Trophoblast cell (in vitro differentiated cells and primary cell): ENCODE data around the gene AQP11.

Source experiments
- DNase-seq, 2 donors: peaks; one replicate each; pipeline ENCODE4 v3.0.0-alpha.2; 2016
- H2AFZ ChIP-seq: 2 replicates; pipeline ENCODE4 v1.6.1; 2013; ENCODE audit warnings: low read length, moderate library complexity, mild to moderate bottlenecking; ENCODE audit not compliant: insufficient read depth, poor library complexity
- H2AK5ac ChIP-seq: 2 replicates; pipeline ENCODE4 v1.6.1; 2013; ENCODE audit warnings: mild to moderate bottlenecking, low read length
- H2BK120ac ChIP-seq: 2 replicates; pipeline ENCODE4 v1.6.1; 2013; ENCODE audit warnings: low read length, mild to moderate bottlenecking, moderate library complexity; ENCODE audit not compliant: insufficient read depth, poor library complexity
- H2BK12ac ChIP-seq: 2 replicates; pipeline ENCODE4 v1.6.1; 2013; ENCODE audit warnings: mild to moderate bottlenecking, low read length, moderate library complexity
- H2BK5ac ChIP-seq: 2 replicates; pipeline ENCODE4 v1.6.1; 2013; ENCODE audit warnings: low read length, low read depth, moderate library complexity, mild to moderate bottlenecking; ENCODE audit not compliant: poor library complexity
- H3K14ac ChIP-seq: 2 replicates; pipeline ENCODE4 v1.6.1; 2013; ENCODE audit warnings: mild to moderate bottlenecking, low read length
- H3K18ac ChIP-seq: 2 replicates; pipeline ENCODE4 v1.6.1; 2013; ENCODE audit warnings: mild to moderate bottlenecking, low read length
- H3K23ac ChIP-seq: 2 replicates; pipeline ENCODE4 v1.6.1; 2013; ENCODE audit warnings: low read length
- H3K27ac ChIP-seq: 2 replicates; pipeline ENCODE4 v1.5.1; 2013; ENCODE audit warnings: low read depth, mild to moderate bottlenecking, inconsistent platforms, low read length, moderate library complexity
- H3K27me3 ChIP-seq: 2 replicates; pipeline ENCODE4 v1.6.1; 2013; ENCODE audit warnings: inconsistent platforms, mild to moderate bottlenecking, low read length, moderate library complexity; ENCODE audit not compliant: insufficient read depth
- H3K36me3 ChIP-seq, 2 experiments: 1 replicate in 1 of 2; 2 replicates in 1 of 2; pipeline ENCODE4 v1.6.1; 2013; ENCODE audit warnings: low read length in 2 of 2, mild to moderate bottlenecking in 2 of 2, moderate library complexity in 1 of 2; ENCODE audit not compliant: insufficient read depth in 2 of 2, control insufficient read depth in 1 of 2
- H3K4ac ChIP-seq: 2 replicates; pipeline ENCODE4 v1.6.1; 2013; ENCODE audit warnings: low read depth, mild to moderate bottlenecking, low read length, moderate library complexity
- H3K4me1 ChIP-seq, 2 experiments: 1 replicate in 1 of 2; 2 replicates in 1 of 2; pipeline ENCODE4 v1.6.1; 2013; ENCODE audit warnings: low read length in 2 of 2, mild to moderate bottlenecking in 2 of 2, moderate library complexity in 1 of 2; ENCODE audit not compliant: insufficient read depth in 2 of 2, control insufficient read depth in 1 of 2
- H3K4me2 ChIP-seq: 2 replicates; pipeline ENCODE4 v1.6.1; 2013; ENCODE audit warnings: inconsistent platforms, mild to moderate bottlenecking, low read length, moderate library complexity
- H3K4me3 ChIP-seq: 2 replicates; pipeline ENCODE4 v1.5.1; 2013; ENCODE audit warnings: mild to moderate bottlenecking, low read depth, low read length, inconsistent platforms
- H3K79me1 ChIP-seq: one replicate; pipeline ENCODE4 v1.6.1; 2013; ENCODE audit warnings: low read length
- H3K79me2 ChIP-seq: 2 replicates; pipeline ENCODE4 v1.6.1; 2013; ENCODE audit warnings: low read length, mild to moderate bottlenecking; ENCODE audit not compliant: control insufficient read depth, insufficient read depth, poor library complexity
- H3K9ac ChIP-seq: 2 replicates; pipeline ENCODE4 v1.6.1; 2013; ENCODE audit warnings: mild to moderate bottlenecking, low read length
- H3K9me3 ChIP-seq: 2 replicates; pipeline ENCODE4 v1.6.1; 2013; ENCODE audit warnings: low read depth, mild to moderate bottlenecking, control low read depth, inconsistent platforms, low read length; ENCODE audit not compliant: insufficient read depth
- H4K12ac ChIP-seq: 2 replicates; pipeline ENCODE4 v1.6.1; 2013; ENCODE audit warnings: low read depth, mild to moderate bottlenecking, low read length, moderate library complexity
- H4K8ac ChIP-seq: 2 replicates; pipeline ENCODE4 v1.6.1; 2013; ENCODE audit warnings: low read depth, mild to moderate bottlenecking, low read length, moderate library complexity
- H4K91ac ChIP-seq: one replicate; pipeline ENCODE4 v1.6.1; 2013; ENCODE audit warnings: low read depth, mild to moderate bottlenecking, low read length, moderate library complexity
- WGBS: extraction: QIAGEN DNeasy Blood & Tissue Kit; methylation state at CpG from one replicate; pipeline ENCODE4 v1.1.7; 2013; ENCODE audit warnings: missing lambda C conversion rate; ENCODE audit not compliant: insufficient read length, insufficient coverage; ENCODE audit errors: extremely low coverage; 5-methylcytosine and 5-hydroxymethylcytosine counted together

AQP11 gene

DNA sequence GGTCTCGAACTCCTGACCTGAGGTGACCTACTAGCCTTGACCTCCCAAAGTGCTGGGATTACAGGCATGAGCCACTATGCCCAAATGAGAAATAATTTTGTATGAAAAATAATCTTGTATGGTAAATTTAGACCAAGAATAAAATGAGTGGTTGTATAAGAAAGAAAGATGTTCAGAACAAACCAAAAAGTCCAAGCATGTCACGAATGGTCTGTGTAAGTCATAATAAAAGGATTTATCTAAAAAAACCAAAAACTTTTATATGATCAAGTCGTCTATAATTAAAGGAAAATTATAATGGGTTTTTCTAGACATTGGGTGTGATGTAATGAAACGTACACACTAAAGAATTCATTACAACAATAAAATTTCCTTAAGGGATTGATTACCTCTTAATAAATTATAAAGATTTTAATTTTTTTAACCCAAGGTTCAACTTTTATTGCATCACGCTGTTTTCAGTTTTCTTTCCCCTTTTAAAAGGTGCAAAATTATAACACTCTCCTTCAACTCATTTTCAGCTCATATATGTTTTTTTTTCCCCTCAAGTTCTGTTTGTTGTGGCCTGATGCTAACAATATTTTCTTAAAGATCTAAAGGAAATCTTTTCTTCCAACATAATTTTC is 8.9 kb upstream of the AQP11 start:
- no peaks in the 10 kb centered on the region for H3K27me3 ChIP-seq
- H2BK12ac ChIP-seq = no peak overlapping the region
- no peak overlapping the region for H4K8ac ChIP-seq
- H2AK5ac ChIP-seq = no peak overlapping the region
- H3K9ac ChIP-seq = no peak overlapping the region
- no peak overlapping the region for H2BK5ac ChIP-seq
- no peak overlapping the region for H3K4me3 ChIP-seq
- no peak overlapping the region for H2AFZ ChIP-seq
- H3K27ac ChIP-seq = no peak overlapping the region
- no peaks in the 10 kb centered on the region for H3K79me2 ChIP-seq
- H4K91ac ChIP-seq = no peak overlapping the region
- no CpG with 5 or more reads among the region's 5 CpGs for WGBS
- no peaks in the 10 kb centered on the region for H3K36me3 ChIP-seq
- no peak overlapping the region for H3K14ac ChIP-seq
- peaks cover 8% of the 10 kb centered on the region for H3K9me3 ChIP-seq
- H3K4ac ChIP-seq = no peak overlapping the region
- no peaks in the 10 kb centered on the region for H3K79me1 ChIP-seq
- no peak overlapping the region for H4K12ac ChIP-seq
- H3K18ac ChIP-seq = no peak overlapping the region
- no peak for DNase-seq
- H3K4me1 ChIP-seq = no peaks in the 10 kb centered on the region
- no peak overlapping the region for H2BK120ac ChIP-seq
- no peak overlapping the region for H3K4me2 ChIP-seq
- no peak overlapping the region for H3K23ac ChIP-seq

DNA sequence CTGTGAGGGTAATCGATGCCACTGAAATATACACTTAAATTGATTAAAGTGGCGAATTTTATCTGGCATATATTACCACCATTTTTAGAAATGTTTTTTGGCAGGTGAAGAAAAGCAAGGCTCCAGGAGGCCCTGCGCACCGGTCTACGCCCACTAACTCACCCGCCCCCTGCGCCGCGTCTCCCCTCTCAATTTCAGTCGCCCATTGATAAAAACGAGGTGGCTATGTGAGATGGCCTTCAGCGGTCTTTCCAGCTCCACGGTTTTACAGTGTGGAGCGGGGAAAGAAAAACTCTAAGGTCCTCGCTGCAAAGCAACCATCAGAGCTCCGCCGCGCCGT is 602 bp upstream of the AQP11 start:
- peak overlapping the region; percentile 66 for H2AFZ ChIP-seq
- H3K4me2 ChIP-seq = peak overlapping the region; percentile 83
- H4K12ac ChIP-seq = peak overlapping the region; percentile 14
- no peak overlapping the region for H3K4ac ChIP-seq
- H2BK120ac ChIP-seq = no peak overlapping the region
- no peaks in the 10 kb centered on the region for H3K9me3 ChIP-seq
- H4K91ac ChIP-seq = no peak overlapping the region
- H2BK12ac ChIP-seq = no peak overlapping the region
- H3K36me3 ChIP-seq = no peaks in the 10 kb centered on the region
- H2BK5ac ChIP-seq = no peak overlapping the region
- H2AK5ac ChIP-seq = no peak overlapping the region
- no peak overlapping the region for H3K23ac ChIP-seq
- DNase-seq = no peak
- no peaks in the 10 kb centered on the region for H3K79me1 ChIP-seq
- no peak overlapping the region for H3K14ac ChIP-seq
- no CpG with 5 or more reads among the region's 19 CpGs for WGBS
- H3K79me2 ChIP-seq = no peaks in the 10 kb centered on the region
- H3K4me1 ChIP-seq = peaks cover 2 to 7% of the 10 kb centered on the region in 2 experiments
- no peaks in the 10 kb centered on the region for H3K27me3 ChIP-seq
- H4K8ac ChIP-seq = peak overlapping the region; percentile 21
- H3K4me3 ChIP-seq = peak overlapping the region; percentile 76
- no peak overlapping the region for H3K27ac ChIP-seq
- H3K18ac ChIP-seq = peak overlapping the region; percentile 25
- peak overlapping the region; percentile 62 for H3K9ac ChIP-seq

DNA sequence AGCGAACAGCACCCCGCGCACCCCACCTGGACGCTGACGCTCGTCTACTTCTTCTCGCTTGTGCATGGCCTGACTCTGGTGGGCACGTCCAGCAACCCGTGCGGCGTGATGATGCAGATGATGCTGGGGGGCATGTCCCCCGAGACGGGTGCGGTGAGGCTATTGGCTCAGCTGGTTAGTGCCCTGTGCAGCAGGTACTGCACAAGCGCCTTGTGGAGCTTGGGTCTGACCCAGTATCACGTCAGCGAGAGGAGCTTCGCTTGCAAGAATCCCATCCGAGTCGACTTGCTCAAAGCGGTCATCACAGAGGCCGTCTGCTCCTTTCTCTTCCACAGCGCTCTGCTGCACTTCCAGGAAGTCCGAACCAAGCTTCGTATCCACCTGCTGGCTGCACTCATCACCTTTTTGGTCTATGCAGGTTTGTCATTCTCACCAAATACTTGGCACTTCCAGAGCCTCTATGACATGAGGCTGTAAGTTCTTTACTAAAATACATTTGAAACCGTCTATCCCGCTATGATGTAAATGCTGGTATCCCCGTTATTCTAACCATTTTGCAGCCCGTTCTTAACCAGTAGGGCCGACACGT is 535 bp downstream of the AQP11 start:
- no CpG with 5 or more reads among the region's 31 CpGs for WGBS
- Histone ChIP-seq H3K18ac (no peak overlapping the region), H3K23ac (no peak overlapping the region)

DNA sequence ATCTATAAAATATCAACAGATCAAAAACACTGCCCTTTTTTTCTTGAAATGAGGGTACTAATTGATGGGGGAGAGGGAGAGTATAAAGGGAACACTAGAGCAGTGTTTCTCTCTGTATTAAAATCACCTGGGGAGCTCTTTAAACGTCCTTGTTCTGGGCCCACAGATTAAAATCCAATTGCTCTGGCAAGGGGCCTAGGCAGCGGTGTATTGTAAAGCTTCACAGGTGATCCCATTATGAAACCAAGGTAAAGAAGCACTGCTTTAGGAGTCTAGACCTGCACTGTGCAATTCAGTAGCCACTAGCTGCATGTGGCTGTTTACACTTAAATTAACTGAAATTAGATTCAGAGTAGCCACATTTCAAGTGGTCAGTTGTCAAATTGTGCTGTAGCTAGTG is 3.0 kb downstream of the AQP11 start:
- Histone ChIP-seq H2BK5ac (no peak overlapping the region), H3K9me3 (no peaks in the 10 kb centered on the region), H3K18ac (no peak overlapping the region), H3K79me2 (no peaks in the 10 kb centered on the region), H3K4ac (no peak overlapping the region), H4K12ac (no peak overlapping the region), H3K79me1 (no peaks in the 10 kb centered on the region), H2BK120ac (no peak overlapping the region), H4K91ac (no peak overlapping the region), H3K4me3 (no peak overlapping the region), H3K9ac (no peak overlapping the region), H3K27me3 (no peaks in the 10 kb centered on the region), H2BK12ac (no peak overlapping the region), H3K4me2 (no peak overlapping the region), H4K8ac (no peak overlapping the region), H2AFZ (no peak overlapping the region), H2AK5ac (no peak overlapping the region), H3K23ac (no peak overlapping the region), H3K4me1 (peaks cover 2 to 7% of the 10 kb centered on the region in 2 experiments), H3K27ac (no peak overlapping the region), H3K14ac (no peak overlapping the region), H3K36me3 (no peaks in the 10 kb centered on the region)
- no CpG with 5 or more reads among the region's 2 CpGs for whole genome bisulfite sequencing
- no peak for DNase-seq

More for the DNA sequence above, 535 bp downstream of the AQP11 start:
- Histone ChIP-seq H3K4me2 (peak overlapping the region; percentile 83), H3K79me2 (no peaks in the 10 kb centered on the region), H4K8ac (no peak overlapping the region), H2AK5ac (no peak overlapping the region), H3K27me3 (no peaks in the 10 kb centered on the region), H3K4me3 (peak overlapping the region; percentile 76), H3K27ac (no peak overlapping the region), H3K14ac (no peak overlapping the region), H3K4ac (no peak overlapping the region), H4K91ac (no peak overlapping the region), H2BK12ac (no peak overlapping the region), H2AFZ (peak overlapping the region; percentile 3), H3K79me1 (no peaks in the 10 kb centered on the region), H3K9ac (no peak overlapping the region), H3K4me1 (peaks cover 2 to 7% of the 10 kb centered on the region in 2 experiments), H2BK120ac (no peak overlapping the region), H4K12ac (no peak overlapping the region), H3K36me3 (no peaks in the 10 kb centered on the region), H3K9me3 (no peaks in the 10 kb centered on the region), H2BK5ac (no peak overlapping the region)
- peak; percentile 58 to 77 for DNase-seq
